ENCODE data around the gene GALNT9. TPM values are rescaled to one million over a fixed set of nuclear protein-coding genes. Genes with fewer than 3 reads are reported as not detected.

The GALNT9 gene
- total and polyA plus RNA-seq, 2 donors (not counting 1 experiment from before 2014, with no cell fraction given): 0.10 to 2.8 TPM

GRCh38 chr12:132229193-132229760 lies 100.1 kb downstream of the GALNT9 start:
- no peaks in the 10 kb centered on the region for H3K36me3 ChIP-seq (ENCODE audit: control insufficient read depth, insufficient read depth, low read length)
- no peak overlapping the region for H3K4me2 ChIP-seq (ENCODE audit: extremely low read depth, insufficient read depth, low read length)
- no peaks in the 10 kb centered on the region for H4K20me1 ChIP-seq (ENCODE audit: control insufficient read depth, extremely low read depth, insufficient read depth, low read length)
- no peak overlapping the region for H3K4me3 ChIP-seq (replicated peaks in 1 of 4; ENCODE audit: control extremely low read depth in 1 of 4, insufficient read depth in 1 of 4, low read depth in 3 of 4, low read length in 4 of 4)
- no peaks in the 10 kb centered on the region for H3K79me2 ChIP-seq (ENCODE audit: control insufficient read depth, insufficient read depth, low read length)
- no peaks in the 10 kb centered on the region for H3K27me3 ChIP-seq (ENCODE audit: control insufficient read depth, insufficient read depth, low read length)
- H3K27ac ChIP-seq (ENCODE audit: insufficient read depth, low read length): no peak overlapping the region
- H3K4me1 ChIP-seq (ENCODE audit: control insufficient read depth, extremely low read depth, insufficient read depth, low read length): no peaks in the 10 kb centered on the region
- no peak overlapping the region for H2AFZ ChIP-seq (ENCODE audit: low read length)
- TF ChIP-seq CTCF (conservative IDR thresholded peaks at IDR 0.05 in 1 of 2, IDR thresholded peaks at IDR 0.05 in 1 of 2; ENCODE audit: low read depth in 1 of 2, low read length in 2 of 2) (no peak), EZH2 (IDR thresholded peaks at IDR 0.05; ENCODE audit: low read length, missing control alignments) (no peak)
- no peaks in the 10 kb centered on the region for H3K9me3 ChIP-seq (ENCODE audit: control insufficient read depth, insufficient read depth, low read depth, low read length)
- no peak overlapping the region for H3K9ac ChIP-seq (ENCODE audit: insufficient read depth, low read length)
- no peak for DNase-seq (ENCODE audit: low read depth in 2 of 2)

DNA sequence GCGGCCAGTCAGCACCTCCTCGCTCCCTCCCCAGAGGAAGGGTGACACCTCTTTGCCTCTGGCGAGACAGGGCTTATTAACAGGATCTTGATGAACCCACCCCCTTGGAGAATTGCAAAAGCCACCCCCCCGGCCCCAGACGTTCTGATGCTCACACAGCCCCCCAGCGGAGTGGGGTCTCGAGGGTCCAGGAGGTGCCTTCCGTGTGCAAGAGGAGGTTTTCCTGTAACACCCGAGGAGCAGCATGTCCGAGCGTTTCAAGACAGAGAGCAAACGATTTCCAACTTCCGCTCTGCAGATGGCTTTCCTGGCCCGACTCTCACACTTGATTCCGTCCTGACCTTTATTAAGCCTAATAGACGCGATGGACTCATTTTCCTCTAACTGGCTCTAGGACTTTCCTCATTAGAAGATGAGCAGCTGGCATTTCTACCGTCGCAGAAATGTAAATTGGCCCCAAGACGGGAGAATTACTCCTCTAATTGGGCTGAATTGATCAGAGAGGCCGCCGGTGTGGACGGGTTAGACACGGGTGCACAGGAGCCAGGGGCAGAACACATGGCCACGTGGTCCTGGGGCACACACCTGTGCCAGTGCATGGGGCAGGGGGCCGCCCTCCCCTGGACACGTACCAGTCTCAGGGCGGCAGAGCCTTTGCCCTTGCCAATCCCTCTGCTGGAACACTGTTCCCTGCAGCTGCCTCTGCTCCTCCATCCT lies 100.8 kb downstream of the GALNT9 start:
- Histone ChIP-seq H3K9ac (ENCODE audit: insufficient read depth, low read length) (no peak overlapping the region), H3K4me1 (ENCODE audit: control insufficient read depth, extremely low read depth, insufficient read depth, low read length) (no peaks in the 10 kb centered on the region), H3K9me3 (ENCODE audit: control insufficient read depth, insufficient read depth, low read depth, low read length) (no peaks in the 10 kb centered on the region), H3K27me3 (ENCODE audit: control insufficient read depth, insufficient read depth, low read length) (no peaks in the 10 kb centered on the region), H3K79me2 (ENCODE audit: control insufficient read depth, insufficient read depth, low read length) (no peaks in the 10 kb centered on the region), H4K20me1 (ENCODE audit: control insufficient read depth, extremely low read depth, insufficient read depth, low read length) (no peaks in the 10 kb centered on the region), H3K27ac (ENCODE audit: insufficient read depth, low read length) (no peak overlapping the region), H3K36me3 (ENCODE audit: control insufficient read depth, insufficient read depth, low read length) (no peaks in the 10 kb centered on the region), H3K4me2 (ENCODE audit: extremely low read depth, insufficient read depth, low read length) (no peak overlapping the region), H2AFZ (ENCODE audit: low read length) (no peak overlapping the region), H3K4me3 (replicated peaks in 1 of 4; ENCODE audit: control extremely low read depth in 1 of 4, insufficient read depth in 1 of 4, low read depth in 3 of 4, low read length in 4 of 4) (no peak overlapping the region)
- no peak for TF ChIP-seq EZH2 (IDR thresholded peaks at IDR 0.05; ENCODE audit: low read length, missing control alignments)
- TF ChIP-seq CTCF (conservative IDR thresholded peaks at IDR 0.05 in 1 of 2, IDR thresholded peaks at IDR 0.05 in 1 of 2; ENCODE audit: low read depth in 1 of 2, low read length in 2 of 2): no peak
- DNase-seq (ENCODE audit: low read depth in 2 of 2): no peak

GRCh38 chr12:132227782-132228475 lies 101.5 kb downstream of the GALNT9 start:
- Histone ChIP-seq H2AFZ (ENCODE audit: low read length) (no peak overlapping the region), H3K79me2 (ENCODE audit: control insufficient read depth, insufficient read depth, low read length) (no peaks in the 10 kb centered on the region), H3K4me2 (ENCODE audit: extremely low read depth, insufficient read depth, low read length) (no peak overlapping the region), H3K9me3 (ENCODE audit: control insufficient read depth, insufficient read depth, low read depth, low read length) (no peaks in the 10 kb centered on the region), H3K9ac (ENCODE audit: insufficient read depth, low read length) (no peak overlapping the region), H4K20me1 (ENCODE audit: control insufficient read depth, extremely low read depth, insufficient read depth, low read length) (no peaks in the 10 kb centered on the region), H3K36me3 (ENCODE audit: control insufficient read depth, insufficient read depth, low read length) (no peaks in the 10 kb centered on the region), H3K27me3 (ENCODE audit: control insufficient read depth, insufficient read depth, low read length) (no peaks in the 10 kb centered on the region), H3K27ac (ENCODE audit: insufficient read depth, low read length) (no peak overlapping the region), H3K4me1 (ENCODE audit: control insufficient read depth, extremely low read depth, insufficient read depth, low read length) (no peaks in the 10 kb centered on the region), H3K4me3 (replicated peaks in 1 of 4; ENCODE audit: control extremely low read depth in 1 of 4, insufficient read depth in 1 of 4, low read depth in 3 of 4, low read length in 4 of 4) (no peak overlapping the region)
- no peak for DNase-seq (ENCODE audit: low read depth in 2 of 2)
- no peak for TF ChIP-seq CTCF (conservative IDR thresholded peaks at IDR 0.05 in 1 of 2, IDR thresholded peaks at IDR 0.05 in 1 of 2; ENCODE audit: low read depth in 1 of 2, low read length in 2 of 2)
- TF ChIP-seq EZH2 (IDR thresholded peaks at IDR 0.05; ENCODE audit: low read length, missing control alignments): no peak
